ENCODE data around the gene ZEB2. TPM values are rescaled to one million over a fixed set of nuclear protein-coding genes. Genes with fewer than 3 reads are reported as not detected.
A peak's percentile ranks its signal among the peaks of the same experiment; 100 is the strongest.

Gene ZEB2
- total RNA-seq, 1 experiment from 2014 or later = 28.2 TPM

- Mint-ChIP-seq H3K36me3 (ENCODE audit: insufficient read depth, unreplicated experiment) (peaks cover 7% of the 10 kb centered on the region), H3K4me1 (ENCODE audit: insufficient read depth, unreplicated experiment) (no peaks in the 10 kb centered on the region), H3K27ac (ENCODE audit: low read depth, unreplicated experiment) (no peak overlapping the region), H3K9me3 (ENCODE audit: unreplicated experiment) (no peaks in the 10 kb centered on the region), H3K27me3 (ENCODE audit: insufficient read depth, unreplicated experiment) (no peaks in the 10 kb centered on the region), H3K4me3 (ENCODE audit: unreplicated experiment) (no peak overlapping the region)
- DNase-seq (ENCODE audit: unreplicated experiment) = no peak
- ChIA-PET POLR2A (interaction anchor here (0.5 kb wide), 1 partner anchor 799 kb away, joined by 4 read pairs; no protein-coding TSS in a partner anchor), CTCF (no interaction called here)
- no peak for TF ChIP-seq CTCF (IDR thresholded peaks at IDR 0.05; ENCODE audit: unreplicated experiment)
- BruUV-seq (replicated peaks) = no TSS peak
- intact Hi-C loops (cut with micrococcal nuclease) = no loop called here
Observed at GRCh38 chr2:144447535-144447934, 72.4 kb downstream of the ZEB2 start.

DNA sequence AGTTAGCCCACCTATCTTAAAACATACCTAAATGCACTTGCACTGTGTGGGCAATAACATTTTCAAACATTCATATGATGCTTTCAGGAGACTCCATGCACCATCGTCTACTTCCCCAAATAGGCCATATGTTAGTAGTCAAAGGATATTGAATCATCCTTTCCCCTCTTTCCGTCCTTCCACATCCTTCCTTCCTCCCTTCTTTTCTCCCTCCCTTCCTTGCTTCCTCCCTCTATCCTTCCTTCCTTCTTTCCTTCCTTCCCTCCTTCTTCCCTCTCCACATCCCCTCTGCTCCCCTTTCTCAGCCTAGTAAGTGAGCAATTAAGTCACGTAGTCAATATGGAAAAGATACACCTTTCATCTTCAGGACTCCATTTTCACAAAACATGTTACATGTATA, 73.8 kb downstream of the ZEB2 start:
- H3K9me3 Mint-ChIP-seq (ENCODE audit: unreplicated experiment) = no peaks in the 10 kb centered on the region
- no peak for DNase-seq (ENCODE audit: unreplicated experiment)
- intact Hi-C loops (cut with micrococcal nuclease) = no loop called here
- no TSS peak for BruUV-seq (replicated peaks)
- TF ChIP-seq CTCF (IDR thresholded peaks at IDR 0.05; ENCODE audit: unreplicated experiment) = no peak
- no peak overlapping the region for H3K27ac Mint-ChIP-seq (ENCODE audit: low read depth, unreplicated experiment)
- H3K36me3 Mint-ChIP-seq (ENCODE audit: insufficient read depth, unreplicated experiment) = peaks cover 7% of the 10 kb centered on the region
- H3K27me3 Mint-ChIP-seq (ENCODE audit: insufficient read depth, unreplicated experiment) = no peaks in the 10 kb centered on the region
- H3K4me3 Mint-ChIP-seq (ENCODE audit: unreplicated experiment) = no peak overlapping the region
- ChIA-PET POLR2A (no interaction called here), CTCF (interaction anchor here (0.6 kb wide), 1 partner anchor 395 kb away, joined by 3 read pairs; no protein-coding TSS in a partner anchor)
- H3K4me1 Mint-ChIP-seq (ENCODE audit: insufficient read depth, unreplicated experiment) = peaks cover 3% of the 10 kb centered on the region

DNA sequence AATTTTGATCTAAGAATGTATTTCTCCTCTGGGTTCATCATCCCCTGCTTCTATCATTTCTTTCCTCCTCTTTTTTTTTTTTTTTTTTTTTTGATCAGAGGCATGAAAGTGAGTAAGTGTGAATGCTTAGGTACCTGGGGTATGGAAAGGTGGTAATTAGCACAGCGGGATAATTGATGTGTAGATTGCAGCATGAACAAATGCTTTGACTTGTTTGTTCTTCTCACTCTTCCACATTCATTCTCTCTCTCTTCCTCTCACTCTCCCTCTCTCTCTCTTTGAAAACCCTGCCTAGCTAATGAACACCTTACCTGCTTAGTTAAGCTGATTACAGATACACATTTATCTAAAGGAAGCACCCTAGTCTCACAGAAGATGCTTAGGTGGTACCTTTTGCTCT, 74.7 kb downstream of the ZEB2 start:
- H3K36me3 Mint-ChIP-seq (ENCODE audit: insufficient read depth, unreplicated experiment) = peaks cover 7% of the 10 kb centered on the region
- no peaks in the 10 kb centered on the region for H3K9me3 Mint-ChIP-seq (ENCODE audit: unreplicated experiment)
- TF ChIP-seq CTCF (IDR thresholded peaks at IDR 0.05; ENCODE audit: unreplicated experiment) = no peak
- peak overlapping the region; percentile 44 for H3K27ac Mint-ChIP-seq (ENCODE audit: low read depth, unreplicated experiment)
- H3K4me3 Mint-ChIP-seq (ENCODE audit: unreplicated experiment) = no peak overlapping the region
- BruUV-seq (replicated peaks) = no TSS peak
- DNase-seq (ENCODE audit: unreplicated experiment) = no peak
- H3K4me1 Mint-ChIP-seq (ENCODE audit: insufficient read depth, unreplicated experiment) = peaks cover 6% of the 10 kb centered on the region
- CTCF ChIA-PET = interaction anchor here (0.5 kb wide), 1 partner anchor 82 kb away, joined by 4 read pairs; no protein-coding TSS in a partner anchor
- intact Hi-C loops (cut with micrococcal nuclease) = no loop called here
- no peaks in the 10 kb centered on the region for H3K27me3 Mint-ChIP-seq (ENCODE audit: insufficient read depth, unreplicated experiment)
- POLR2A ChIA-PET = interaction anchor here (0.6 to 1.6 kb wide), 2 partner anchors 20 to 573 kb away, joined by 3 to 4 read pairs; no protein-coding TSS in a partner anchor

DNA sequence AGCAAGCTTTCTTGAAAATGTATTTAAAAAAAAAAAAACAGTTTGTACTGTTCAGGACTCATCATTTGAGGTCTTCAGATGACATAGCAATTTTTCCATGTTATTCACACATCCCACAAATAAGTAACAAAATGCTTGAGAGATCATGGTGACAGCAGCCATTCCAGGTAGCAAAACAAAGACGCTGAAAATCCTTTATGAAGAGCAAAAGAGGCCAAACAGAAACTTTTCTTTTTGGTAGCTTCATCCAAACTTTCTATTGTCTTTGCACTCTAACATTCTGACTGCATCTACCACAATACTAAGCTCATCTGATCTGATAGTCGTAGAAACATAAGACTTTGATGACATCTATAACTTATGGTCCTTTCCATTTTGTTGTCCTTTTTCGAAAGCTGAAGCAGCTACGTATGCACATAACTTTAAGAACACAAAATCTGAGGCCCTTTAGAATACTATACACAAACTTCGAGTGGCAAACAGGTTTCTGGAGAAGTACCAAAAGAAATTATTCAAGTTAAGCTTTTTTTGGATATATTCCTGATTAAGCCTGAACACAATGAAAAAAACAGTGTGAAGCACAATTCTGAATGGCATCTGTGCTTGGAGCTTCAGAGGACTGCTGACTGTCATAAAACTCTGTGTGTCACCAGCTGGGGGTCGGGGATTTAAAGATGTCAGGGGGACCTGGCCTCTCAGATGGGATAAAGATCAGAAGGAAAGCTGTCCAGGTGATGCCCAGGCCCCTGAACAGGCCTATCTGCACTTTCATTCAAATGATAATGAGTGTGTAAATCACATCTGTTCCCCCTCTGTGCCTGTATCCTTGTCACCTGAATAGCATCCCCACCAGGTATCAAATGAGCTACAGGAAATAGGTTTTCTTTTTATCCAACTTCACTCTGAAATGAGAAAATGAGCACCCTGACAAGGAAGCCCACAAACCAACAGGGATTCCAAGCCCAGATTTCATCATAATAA, 75.8 kb downstream of the ZEB2 start:
- Mint-ChIP-seq H3K27me3 (ENCODE audit: insufficient read depth, unreplicated experiment) (no peaks in the 10 kb centered on the region), H3K4me1 (ENCODE audit: insufficient read depth, unreplicated experiment) (peaks cover 6% of the 10 kb centered on the region), H3K4me3 (ENCODE audit: unreplicated experiment) (no peak overlapping the region), H3K9me3 (ENCODE audit: unreplicated experiment) (no peaks in the 10 kb centered on the region), H3K27ac (ENCODE audit: low read depth, unreplicated experiment) (no peak overlapping the region), H3K36me3 (ENCODE audit: insufficient read depth, unreplicated experiment) (peaks cover 7% of the 10 kb centered on the region)
- POLR2A ChIA-PET = interaction anchor here (0.6 to 1.6 kb wide), 4 partner anchors 10 to 574 kb away, joined by 3 to 4 read pairs (median 3); no protein-coding TSS in a partner anchor
- CTCF ChIA-PET = interaction anchor here (0.5 to 0.7 kb wide), 4 partner anchors 24 to 1398 kb away, joined by 3 to 5 read pairs (median 4); no protein-coding TSS in a partner anchor
- DNase-seq (ENCODE audit: unreplicated experiment) = no peak
- TF ChIP-seq CTCF (IDR thresholded peaks at IDR 0.05; ENCODE audit: unreplicated experiment) = no peak
- intact Hi-C loops (cut with micrococcal nuclease) = no loop called here
- BruUV-seq (replicated peaks) = no TSS peak
